Stimulated activated CD8-positive, alpha-beta memory T cell treated with anti-CD3 and anti-CD28 coated beads, Interleukin-12 subunit alpha, Interleukin-12 subunit beta, amount 100 ng/mL, for 24 hours (primary cell): ENCODE results near the gene EME1.
"Not testable (repeated sequence)": the region's sequence is repeated elsewhere in the genome, so short reads cannot be mapped to it uniquely, and the experiment has no call there.

Experiments used
- DNase-seq: peaks from one replicate; pipeline ENCODE4 v3.0.0-alpha.2; 2020; ENCODE audit errors: extremely low read depth

EME1 gene

GRCh38 chr17:50425682-50426471 lies 52.8 kb downstream of the EME1 start, which contains the start of gene ACSF2:
Gene ACSF2, plus strand, starts transcription at chr17:50426218. Its CDS starts 44 bp downstream, at chr17:50426262.
- DNase-seq, result peak; percentile 42

- DNase-seq, result no peak
Measured at GRCh38 chr17:50426472-50426782, 53.4 kb downstream of the EME1 start.

GRCh38 chr17:50426814-50427787 lies 54.1 kb downstream of the EME1 start:
- no peak for DNase-seq

- DNase-seq, result not testable (repeated sequence)
Measured at GRCh38 chr17:50428126-50428525, 55.1 kb downstream of the EME1 start.

- no peak for DNase-seq
Measured at GRCh38 chr17:50428831-50429424, 55.9 kb downstream of the EME1 start.

- DNase-seq, result no peak
Measured at GRCh38 chr17:50429793-50430192, 56.8 kb downstream of the EME1 start.
